Activated T-cell treated with anti-CD3 and anti-CD28 coated beads for 48 hours (primary cell): ENCODE results near the gene GABPB1.

Experiments used
- DNase-seq: peaks from one replicate; pipeline ENCODE4 v3.0.0-alpha.2; 2020; ENCODE audit warnings: low read depth

The GABPB1 gene

GRCh38 chr15:50241684-50242450 is 113.1 kb downstream of the GABPB1 start:
- DNase-seq = no peak

- no peak for DNase-seq
Measured at GRCh38 chr15:50238255-50238654, 116.7 kb downstream of the GABPB1 start.

- no peak for DNase-seq
Measured at GRCh38 chr15:50236433-50236832, 118.6 kb downstream of the GABPB1 start.

GRCh38 chr15:50235794-50236193 is 119.2 kb downstream of the GABPB1 start:
- no peak for DNase-seq

- DNase-seq = no peak
Measured at GRCh38 chr15:50234764-50235163, 120.2 kb downstream of the GABPB1 start.

- no peak for DNase-seq
Measured at GRCh38 chr15:50233192-50233736, 121.7 kb downstream of the GABPB1 start.

GRCh38 chr15:50232791-50233190 is 122.2 kb downstream of the GABPB1 start:
- no peak for DNase-seq

GRCh38 chr15:50231761-50232160 is 123.2 kb downstream of the GABPB1 start:
- DNase-seq = no peak

GRCh38 chr15:50229336-50229735 is 125.7 kb downstream of the GABPB1 start:
- no peak for DNase-seq

GRCh38 chr15:50228866-50229265 is 126.1 kb downstream of the GABPB1 start:
- no peak for DNase-seq

GRCh38 chr15:50227076-50227475 is 127.9 kb downstream of the GABPB1 start:
- no peak for DNase-seq

- DNase-seq = no peak
Measured at GRCh38 chr15:50225938-50226337, 129.1 kb downstream of the GABPB1 start.
